ENCODE data around the gene RCAN2.

DNA sequence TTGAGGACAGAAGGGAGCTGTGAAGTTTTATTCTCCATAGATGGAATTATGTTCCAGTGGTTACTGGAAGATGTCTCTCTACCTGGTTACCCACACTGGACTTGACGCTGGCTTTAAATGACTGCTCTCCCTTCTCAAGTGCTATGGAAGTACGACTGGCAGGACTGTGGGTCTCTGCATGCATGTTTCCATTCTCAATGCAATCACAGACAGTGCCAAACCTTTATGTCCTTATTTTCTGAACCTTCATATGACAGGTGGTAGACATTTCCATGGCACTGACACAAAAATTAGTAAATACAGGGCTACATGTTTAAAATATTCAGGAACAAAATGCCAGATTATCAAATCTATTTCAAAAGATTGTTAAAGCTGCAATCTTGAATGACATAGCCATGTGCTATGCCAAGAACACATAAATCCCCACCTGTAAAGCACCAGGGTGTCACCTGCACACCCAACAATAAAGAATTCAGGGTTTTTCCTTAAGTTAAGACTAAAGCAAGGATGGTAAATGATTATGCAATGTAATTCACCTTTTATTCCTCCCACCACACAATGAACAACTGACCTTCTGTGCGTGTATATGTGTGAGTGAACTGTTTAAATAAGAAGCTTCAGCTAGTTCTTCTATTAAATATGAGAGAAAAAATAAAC is 167.2 kb downstream of the RCAN2 start:
- TF ChIP-seq POLR2A (IDR thresholded peaks at IDR 0.05; ENCODE audit: low read depth, low read length) (no peak), POLR2AphosphoS5 (IDR thresholded peaks at IDR 0.05; ENCODE audit: low read depth, low read length) (no peak)

All from GM12891 (cell line).